ENCODE measurements around the gene RASA1.

The RASA1 gene

DNA sequence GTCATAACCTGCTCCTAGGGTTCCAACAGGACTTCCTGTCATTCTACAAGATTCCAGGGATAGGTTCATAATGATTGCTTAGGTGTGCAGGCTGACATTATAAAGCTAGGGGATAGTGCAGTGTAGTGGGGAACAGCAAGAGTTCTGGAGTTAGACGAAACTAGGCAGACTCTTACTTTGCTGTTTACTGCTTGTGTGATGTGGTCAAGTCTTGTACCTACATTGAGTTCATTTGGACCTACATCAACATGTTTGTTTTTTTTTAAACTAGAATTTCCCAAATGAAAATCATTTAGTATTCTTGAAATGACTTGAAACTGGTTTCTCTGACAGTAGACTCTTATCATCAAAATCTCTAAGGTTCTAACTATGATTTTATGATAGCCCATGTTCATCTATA is 166.3 kb downstream of the RASA1 start:
- TF ChIP-seq, protein P1, sequence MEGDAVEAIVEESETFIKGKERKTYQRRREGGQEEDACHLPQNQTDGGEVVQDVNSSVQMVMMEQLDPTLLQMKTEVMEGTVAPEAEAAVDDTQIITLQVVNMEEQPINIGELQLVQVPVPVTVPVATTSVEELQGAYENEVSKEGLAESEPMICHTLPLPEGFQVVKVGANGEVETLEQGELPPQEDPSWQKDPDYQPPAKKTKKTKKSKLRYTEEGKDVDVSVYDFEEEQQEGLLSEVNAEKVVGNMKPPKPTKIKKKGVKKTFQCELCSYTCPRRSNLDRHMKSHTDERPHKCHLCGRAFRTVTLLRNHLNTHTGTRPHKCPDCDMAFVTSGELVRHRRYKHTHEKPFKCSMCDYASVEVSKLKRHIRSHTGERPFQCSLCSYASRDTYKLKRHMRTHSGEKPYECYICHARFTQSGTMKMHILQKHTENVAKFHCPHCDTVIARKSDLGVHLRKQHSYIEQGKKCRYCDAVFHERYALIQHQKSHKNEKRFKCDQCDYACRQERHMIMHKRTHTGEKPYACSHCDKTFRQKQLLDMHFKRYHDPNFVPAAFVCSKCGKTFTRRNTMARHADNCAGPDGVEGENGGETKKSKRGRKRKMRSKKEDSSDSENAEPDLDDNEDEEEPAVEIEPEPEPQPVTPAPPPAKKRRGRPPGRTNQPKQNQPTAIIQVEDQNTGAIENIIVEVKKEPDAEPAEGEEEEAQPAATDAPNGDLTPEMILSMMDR (IDR thresholded peaks at IDR 0.05) = no peak
- no peak for TF ChIP-seq ZFX (IDR thresholded peaks at IDR 0.05; ENCODE audit: borderline replicate concordance)
- no peak overlapping the region for H3K27ac ChIP-seq

DNA sequence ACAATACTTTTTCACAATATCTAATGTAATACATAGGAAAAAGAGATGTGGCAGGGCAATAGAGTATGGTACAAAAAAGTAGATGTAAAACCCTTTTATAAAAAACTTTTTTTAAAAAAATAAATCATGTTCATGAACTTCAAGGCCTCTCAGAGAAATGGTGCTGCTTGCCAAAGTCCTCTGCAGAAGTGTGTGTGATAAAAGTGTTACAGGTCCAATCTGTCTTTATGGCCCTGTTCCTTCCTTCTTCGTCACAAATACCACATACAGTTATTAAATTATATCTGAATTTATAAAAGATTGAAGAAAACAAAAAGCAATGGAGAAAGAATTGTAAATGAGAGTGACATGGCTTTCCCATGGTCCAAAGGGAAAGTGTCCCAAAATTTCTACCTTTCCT is 166.8 kb downstream of the RASA1 start:
- no peak overlapping the region for H3K27ac ChIP-seq
- TF ChIP-seq ZFX (IDR thresholded peaks at IDR 0.05; ENCODE audit: borderline replicate concordance) = no peak
- TF ChIP-seq, protein P1 (IDR thresholded peaks at IDR 0.05) = no peak

DNA sequence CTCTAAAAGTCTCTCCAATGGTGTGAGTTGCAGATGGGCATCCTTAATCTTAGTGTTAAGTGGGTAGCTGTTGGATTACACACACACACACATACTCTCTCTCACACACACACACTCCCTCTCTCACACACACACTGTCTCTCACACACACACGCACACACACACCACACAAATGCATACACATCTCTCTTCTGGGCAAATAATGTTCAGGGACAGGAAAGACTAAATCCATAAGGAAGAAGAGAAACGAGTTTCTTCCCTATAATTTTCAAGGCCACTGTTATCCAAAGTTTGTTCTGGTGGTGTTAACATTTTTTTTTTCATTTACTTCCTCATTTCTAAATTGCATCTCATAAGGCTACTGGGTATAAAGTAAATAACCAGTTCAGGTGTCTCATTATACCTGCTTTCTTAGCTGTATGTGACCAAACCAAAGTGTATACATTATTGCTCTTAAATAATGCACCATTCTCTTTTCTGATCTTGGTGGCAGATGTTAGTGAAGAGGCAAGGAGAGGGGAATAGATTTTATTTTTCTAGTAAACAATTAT is 167.5 kb downstream of the RASA1 start:
- TF ChIP-seq ZFX (IDR thresholded peaks at IDR 0.05; ENCODE audit: borderline replicate concordance) = no peak
- TF ChIP-seq, protein P1 (IDR thresholded peaks at IDR 0.05) = no peak
- H3K27ac ChIP-seq = no peak overlapping the region

DNA sequence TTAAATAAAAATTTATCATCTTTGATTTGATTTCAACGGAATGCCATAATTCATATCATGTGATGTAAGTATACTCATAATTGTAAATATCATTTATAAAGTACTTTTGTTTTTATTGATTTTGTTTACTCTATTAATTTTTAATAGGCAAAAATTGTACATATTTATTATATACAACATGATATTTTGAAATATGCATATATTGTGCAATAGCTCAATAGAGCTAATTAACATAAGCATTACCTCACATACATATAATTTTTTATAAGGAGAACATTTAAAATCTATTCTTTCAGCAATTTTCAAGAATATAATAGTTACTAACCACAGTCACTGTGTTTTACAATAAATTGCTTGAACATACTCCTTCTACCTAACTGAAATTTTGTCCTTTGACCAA is 170.0 kb downstream of the RASA1 start:
- H3K27ac ChIP-seq = no peak overlapping the region
- no peak for TF ChIP-seq ZFX (IDR thresholded peaks at IDR 0.05; ENCODE audit: borderline replicate concordance)
- TF ChIP-seq, protein P1 (IDR thresholded peaks at IDR 0.05) = no peak

DNA sequence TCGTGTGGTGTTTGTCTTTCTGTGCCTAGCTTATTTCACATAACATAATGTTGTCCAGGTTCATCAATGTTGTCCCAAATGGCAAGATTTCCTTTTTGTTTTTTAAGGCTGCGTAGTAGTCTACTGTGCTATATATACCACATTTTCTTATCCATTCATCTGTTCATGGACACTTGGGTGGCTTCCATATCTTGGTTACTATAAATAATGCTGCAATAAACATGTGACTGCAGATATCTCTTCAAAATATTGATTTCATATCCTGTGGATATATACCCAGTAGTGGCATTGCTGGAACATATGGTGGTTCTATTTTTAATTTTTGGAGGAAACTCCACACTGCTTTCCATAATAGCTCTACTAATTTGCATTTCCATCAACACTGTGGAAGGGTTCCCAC is 170.5 kb downstream of the RASA1 start:
- H3K27ac ChIP-seq = no peak overlapping the region
- no peak for TF ChIP-seq ZFX (IDR thresholded peaks at IDR 0.05; ENCODE audit: borderline replicate concordance)
- TF ChIP-seq, protein P1 (IDR thresholded peaks at IDR 0.05) = no peak

All from 22Rv1 (cell line).